Measurements from ENCODE around the gene TBXAS1. TPM values are rescaled to one million over a fixed set of nuclear protein-coding genes. Genes with fewer than 3 reads are reported as not detected.

The TBXAS1 gene
- total RNA-seq, 2 experiments from 2014 or later: 5.5 to 6.0 TPM

DNA sequence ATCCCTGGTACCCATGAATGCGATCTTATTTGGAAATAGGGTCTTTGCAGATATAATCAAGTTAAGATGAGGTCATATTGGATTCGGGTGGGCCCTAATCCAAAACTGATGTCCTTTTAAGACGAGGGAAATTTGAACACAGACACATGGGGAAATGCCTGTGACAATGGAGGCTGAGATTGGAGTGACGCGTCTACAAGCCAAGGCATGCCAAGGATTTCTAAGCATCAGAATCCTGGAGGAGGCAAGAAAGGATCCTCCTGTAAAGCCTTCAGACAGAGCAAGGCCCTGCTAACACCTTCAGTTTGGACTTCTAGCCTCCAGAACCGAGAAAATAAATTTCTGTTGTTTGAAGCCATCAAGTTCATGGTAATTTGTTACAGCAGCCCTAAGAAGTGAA is 215.2 kb downstream of the TBXAS1 start:
- CTCF ChIA-PET: no interaction called here
- H3K4me1 ChIP-seq (ENCODE audit: insufficient read depth, low read length): no peaks in the 10 kb centered on the region
- DNase-seq: no peak
- Mint-ChIP-seq H3K4me1 (ENCODE audit: low read depth) (peaks cover 5% of the 10 kb centered on the region), H3K27me3 (no peaks in the 10 kb centered on the region), H3K4me3 (no peak overlapping the region), H3K9me3 (no peaks in the 10 kb centered on the region), H3K27ac (no peak overlapping the region), H3K36me3 (ENCODE audit: low read depth) (peaks cover 84% of the 10 kb centered on the region)
- ATAC-seq (ENCODE audit: poor library complexity): no peak
- H3K36me3 ChIP-seq (ENCODE audit: insufficient read depth, low read length): peaks cover 67% of the 10 kb centered on the region
- no peaks in the 10 kb centered on the region for H3K27me3 ChIP-seq (ENCODE audit: control insufficient read depth in 1 of 2, insufficient read depth in 2 of 2, low read length in 2 of 2)
- no peak overlapping the region for H3K4me3 ChIP-seq (ENCODE audit: low read length)
- POLR2A ChIA-PET: no interaction called here
- H3K27ac ChIP-seq (ENCODE audit: low read depth in 1 of 2, low read length in 2 of 2): no peak overlapping the region
- intact Hi-C loops (cut with DNase I, micrococcal nuclease): no loop called here
- TF ChIP-seq, protein P1, sequence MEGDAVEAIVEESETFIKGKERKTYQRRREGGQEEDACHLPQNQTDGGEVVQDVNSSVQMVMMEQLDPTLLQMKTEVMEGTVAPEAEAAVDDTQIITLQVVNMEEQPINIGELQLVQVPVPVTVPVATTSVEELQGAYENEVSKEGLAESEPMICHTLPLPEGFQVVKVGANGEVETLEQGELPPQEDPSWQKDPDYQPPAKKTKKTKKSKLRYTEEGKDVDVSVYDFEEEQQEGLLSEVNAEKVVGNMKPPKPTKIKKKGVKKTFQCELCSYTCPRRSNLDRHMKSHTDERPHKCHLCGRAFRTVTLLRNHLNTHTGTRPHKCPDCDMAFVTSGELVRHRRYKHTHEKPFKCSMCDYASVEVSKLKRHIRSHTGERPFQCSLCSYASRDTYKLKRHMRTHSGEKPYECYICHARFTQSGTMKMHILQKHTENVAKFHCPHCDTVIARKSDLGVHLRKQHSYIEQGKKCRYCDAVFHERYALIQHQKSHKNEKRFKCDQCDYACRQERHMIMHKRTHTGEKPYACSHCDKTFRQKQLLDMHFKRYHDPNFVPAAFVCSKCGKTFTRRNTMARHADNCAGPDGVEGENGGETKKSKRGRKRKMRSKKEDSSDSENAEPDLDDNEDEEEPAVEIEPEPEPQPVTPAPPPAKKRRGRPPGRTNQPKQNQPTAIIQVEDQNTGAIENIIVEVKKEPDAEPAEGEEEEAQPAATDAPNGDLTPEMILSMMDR (IDR thresholded peaks at IDR 0.05): no peak
- H3K9me3 ChIP-seq (ENCODE audit: control insufficient read depth in 1 of 2, insufficient read depth in 1 of 2, low read length in 2 of 2): no peaks in the 10 kb centered on the region

DNA sequence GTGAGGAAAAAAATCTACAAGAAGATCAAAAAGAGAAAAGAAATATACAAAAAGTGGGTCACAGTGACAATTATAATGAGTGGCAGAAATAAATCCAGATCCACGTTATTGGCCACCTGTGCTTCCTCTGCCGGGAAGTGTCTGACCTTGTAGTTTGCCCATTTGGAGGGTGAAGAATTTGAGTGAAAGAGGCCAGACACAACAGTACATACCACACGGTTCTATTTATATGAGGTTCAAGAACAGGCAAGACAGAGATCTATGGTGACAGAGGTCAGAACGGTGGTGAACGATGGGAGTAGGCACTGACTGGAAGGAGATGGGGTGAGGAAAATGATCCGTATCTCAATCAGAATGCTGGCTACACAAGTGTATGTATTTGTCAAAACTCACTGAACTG is 216.6 kb downstream of the TBXAS1 start:
- intact Hi-C loops (cut with DNase I, micrococcal nuclease): no loop called here
- Histone ChIP-seq H3K36me3 (ENCODE audit: insufficient read depth, low read length) (peaks cover 62% of the 10 kb centered on the region), H3K9me3 (ENCODE audit: control insufficient read depth in 1 of 2, insufficient read depth in 1 of 2, low read length in 2 of 2) (no peaks in the 10 kb centered on the region), H3K4me1 (ENCODE audit: insufficient read depth, low read length) (peaks cover 3% of the 10 kb centered on the region), H3K4me3 (ENCODE audit: low read length) (no peak overlapping the region), H3K27me3 (ENCODE audit: control insufficient read depth in 1 of 2, insufficient read depth in 2 of 2, low read length in 2 of 2) (no peaks in the 10 kb centered on the region), H3K27ac (ENCODE audit: low read depth in 1 of 2, low read length in 2 of 2) (no peak overlapping the region)
- peaks cover 86% of the 10 kb centered on the region for H3K36me3 Mint-ChIP-seq (ENCODE audit: low read depth)
- H3K9me3 Mint-ChIP-seq: no peaks in the 10 kb centered on the region
- CTCF ChIA-PET: no interaction called here
- ATAC-seq (ENCODE audit: poor library complexity) (no peak), DNase-seq (no peak)
- H3K27me3 Mint-ChIP-seq: no peaks in the 10 kb centered on the region
- TF ChIP-seq, protein P1 (IDR thresholded peaks at IDR 0.05): no peak
- POLR2A ChIA-PET: no interaction called here
- H3K4me1 Mint-ChIP-seq (ENCODE audit: low read depth): peaks cover 8% of the 10 kb centered on the region
- no peak overlapping the region for H3K27ac Mint-ChIP-seq
- no peak overlapping the region for H3K4me3 Mint-ChIP-seq

DNA sequence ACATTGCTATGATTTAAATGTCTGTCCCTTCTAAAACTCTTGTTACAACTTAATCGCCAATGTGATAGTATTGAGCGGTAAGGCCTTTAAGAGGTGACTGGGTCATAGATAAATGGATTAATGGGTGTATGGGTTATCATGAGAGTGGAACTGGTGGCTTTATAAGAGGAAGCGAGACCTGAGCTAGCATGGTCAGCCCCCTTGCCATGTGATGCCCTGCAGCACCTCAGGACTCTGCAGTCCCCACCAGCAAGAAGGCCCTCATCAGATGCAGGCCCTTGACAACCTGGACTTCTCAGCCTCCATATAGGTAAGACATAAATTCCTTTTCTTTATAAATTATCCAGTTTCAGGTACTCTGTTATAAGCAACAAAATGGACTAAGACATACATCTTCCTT is 218.1 kb downstream of the TBXAS1 start:
- Mint-ChIP-seq H3K36me3 (ENCODE audit: low read depth) (peaks cover 82% of the 10 kb centered on the region), H3K4me1 (ENCODE audit: low read depth) (peaks cover 8% of the 10 kb centered on the region), H3K9me3 (no peaks in the 10 kb centered on the region), H3K27ac (no peak overlapping the region), H3K27me3 (no peaks in the 10 kb centered on the region), H3K4me3 (no peak overlapping the region)
- Histone ChIP-seq H3K36me3 (ENCODE audit: insufficient read depth, low read length) (peaks cover 56% of the 10 kb centered on the region), H3K27ac (ENCODE audit: low read depth in 1 of 2, low read length in 2 of 2) (no peak overlapping the region), H3K4me1 (ENCODE audit: insufficient read depth, low read length) (peaks cover 3% of the 10 kb centered on the region), H3K27me3 (ENCODE audit: control insufficient read depth in 1 of 2, insufficient read depth in 2 of 2, low read length in 2 of 2) (no peaks in the 10 kb centered on the region), H3K9me3 (ENCODE audit: control insufficient read depth in 1 of 2, insufficient read depth in 1 of 2, low read length in 2 of 2) (no peaks in the 10 kb centered on the region), H3K4me3 (ENCODE audit: low read length) (no peak overlapping the region)
- intact Hi-C loops (cut with DNase I, micrococcal nuclease): no loop called here
- ChIA-PET CTCF (interaction anchor here (1.1 kb wide), 1 partner anchor 12 kb away, joined by 3 read pairs; no protein-coding TSS in a partner anchor), POLR2A (no interaction called here)
- ATAC-seq (ENCODE audit: poor library complexity) (no peak), DNase-seq (no peak)
- TF ChIP-seq, protein P1 (IDR thresholded peaks at IDR 0.05): no peak
